ENCODE measurements around the gene BBX.
A peak's percentile ranks its signal among the peaks of the same experiment; 100 is the strongest.
"Not testable (repeated sequence)": the region's sequence is repeated elsewhere in the genome, so short reads cannot be mapped to it uniquely, and the experiment has no call there.

BBX gene

GRCh38 chr3:107543666-107544065 is 20.9 kb downstream of the BBX start:
- DNase-seq, result no peak

- no peak for DNase-seq
These were observed 22.9 kb downstream of the BBX start for GRCh38 chr3:107545680-107546120.

- DNase-seq, result no peak
These were observed 25.8 kb downstream of the BBX start for GRCh38 chr3:107548601-107549000.

DNA sequence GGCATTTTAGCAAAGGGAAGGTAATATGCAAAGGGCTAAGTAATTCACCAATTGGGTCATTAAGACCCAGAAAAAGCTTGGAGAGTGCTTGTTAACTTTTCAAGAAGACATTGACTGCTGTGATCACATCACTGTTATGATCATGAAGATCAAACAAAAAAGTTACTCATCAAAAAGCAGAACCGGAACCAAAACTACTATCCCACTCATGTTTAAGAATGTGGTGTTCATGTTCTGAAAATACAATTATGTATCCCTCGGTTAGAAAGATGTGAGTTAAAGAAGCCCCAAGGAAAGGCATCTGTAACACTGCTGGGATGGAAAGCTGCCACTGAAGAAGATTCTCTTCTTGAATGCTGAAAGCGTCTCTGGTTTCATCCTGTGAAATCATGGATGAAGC is 32.6 kb downstream of the BBX start:
- no peak for DNase-seq

GRCh38 chr3:107557743-107558142 is 35.0 kb downstream of the BBX start:
- no peak for DNase-seq

- no peak for DNase-seq
These were observed 37.4 kb downstream of the BBX start for GRCh38 chr3:107560166-107560565.

DNA sequence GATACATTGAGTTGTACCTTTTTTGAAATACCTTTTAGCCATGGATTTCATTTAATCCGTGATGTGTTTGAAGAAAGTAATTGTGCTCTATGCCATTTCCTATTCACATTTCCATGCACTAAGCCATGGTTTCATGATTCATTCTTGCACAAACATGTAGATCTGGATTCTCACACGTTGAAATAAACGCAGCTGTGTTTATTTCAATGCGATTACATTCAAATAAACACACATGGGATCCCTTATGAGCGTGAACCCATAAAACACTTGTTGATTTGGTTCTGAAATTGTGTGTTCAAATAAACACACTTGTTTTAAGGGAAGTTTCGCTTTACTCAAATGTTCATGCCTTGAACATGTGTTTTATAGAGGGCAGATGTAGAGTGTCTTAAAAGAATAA is 39.2 kb downstream of the BBX start:
- DNase-seq, result no peak

DNA sequence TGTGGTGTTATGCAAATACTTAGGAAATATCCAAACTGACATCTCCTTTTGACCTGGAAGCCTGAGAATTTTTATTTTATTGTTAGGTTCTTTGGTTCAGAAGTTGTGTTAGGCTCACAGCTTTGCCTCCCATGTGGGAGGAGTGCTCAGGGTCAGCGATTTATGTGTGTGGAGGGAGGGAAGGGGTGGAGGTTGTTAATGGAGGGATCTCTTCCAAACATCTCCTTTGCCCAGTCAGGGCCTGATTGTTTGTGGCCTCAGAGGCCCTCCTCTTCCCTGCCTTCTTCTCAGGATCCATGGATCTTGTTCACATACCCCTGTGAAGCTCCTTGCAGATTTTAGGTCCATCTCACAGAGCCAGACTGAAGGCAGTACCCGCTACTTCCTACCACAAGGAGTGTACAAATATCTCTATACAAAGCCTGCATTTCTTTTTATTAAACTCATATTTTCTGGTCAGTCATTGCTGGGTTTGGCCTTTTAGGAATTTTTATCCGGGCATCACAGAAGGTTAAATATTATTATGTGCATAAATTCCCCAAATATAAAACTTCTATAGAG is 40.3 kb downstream of the BBX start:
- DNase-seq, result no peak

GRCh38 chr3:107565244-107565643 is 42.5 kb downstream of the BBX start:
- not testable (repeated sequence) for DNase-seq

DNA sequence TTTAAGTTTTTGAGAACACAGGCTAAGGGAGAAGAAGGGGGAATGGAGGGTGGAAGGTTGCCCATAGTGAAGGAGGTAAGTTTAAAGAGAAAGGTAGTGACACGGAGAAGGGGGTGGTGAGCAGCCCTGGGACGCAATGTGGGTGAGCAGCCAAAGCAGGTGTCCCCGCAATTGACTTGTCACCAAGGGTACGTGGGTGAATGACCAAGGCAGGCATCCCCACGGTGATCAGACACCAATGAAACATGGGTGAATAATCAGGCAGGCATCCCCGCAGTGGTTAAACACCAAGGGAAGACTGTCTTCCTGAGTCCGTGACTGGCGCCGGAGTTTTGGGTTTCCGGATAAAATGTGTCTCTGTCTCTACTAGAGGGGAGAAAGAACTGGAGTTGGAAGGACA is 48.3 kb downstream of the BBX start:
- DNase-seq, result not testable (repeated sequence)

- DNase-seq, result not testable (repeated sequence)
These were observed 48.7 kb downstream of the BBX start for GRCh38 chr3:107571492-107571891.

GRCh38 chr3:107574650-107575049 is 51.9 kb downstream of the BBX start:
- peak; percentile 20 for DNase-seq

GRCh38 chr3:107578091-107578490 is 55.3 kb downstream of the BBX start:
- no peak for DNase-seq

DNA sequence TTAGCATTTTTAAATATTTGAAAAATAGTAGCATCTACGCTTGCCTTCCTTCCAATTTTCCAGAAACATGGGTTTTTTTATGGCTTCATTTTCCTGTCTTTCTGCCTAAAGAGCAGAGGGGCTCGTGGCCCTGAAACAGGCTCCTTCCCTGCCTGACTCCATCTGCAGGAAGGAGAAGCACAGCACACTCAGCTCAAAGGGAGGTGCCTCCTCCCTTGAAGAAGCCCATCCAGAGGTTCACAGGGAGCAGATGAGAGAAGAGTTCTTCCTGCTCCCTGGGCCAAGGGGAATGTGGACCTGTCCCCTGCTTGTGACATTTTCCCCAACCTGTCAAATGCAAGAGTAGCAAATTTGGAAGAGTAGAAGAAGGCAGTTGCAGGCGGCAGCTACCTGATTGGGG is 55.8 kb downstream of the BBX start:
- DNase-seq, result no peak

DNA sequence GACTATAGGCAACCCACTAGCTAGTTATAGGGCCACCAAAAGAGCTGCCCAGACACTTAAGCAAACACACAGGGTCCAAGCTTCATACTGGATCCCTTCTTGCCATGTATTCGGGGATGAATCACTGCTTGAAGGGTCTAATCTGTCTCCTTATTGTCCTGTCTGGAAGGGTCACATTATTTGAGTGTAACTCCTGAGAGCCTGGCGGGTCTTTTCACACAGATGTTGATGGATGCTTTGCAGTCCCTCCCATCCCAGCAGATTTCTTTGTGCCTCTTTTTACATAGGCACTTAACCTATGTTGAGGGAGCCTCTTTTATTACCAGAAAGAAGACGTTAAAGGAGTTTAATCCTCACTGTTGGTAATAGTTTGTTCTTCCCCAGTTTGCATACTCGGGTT is 56.6 kb downstream of the BBX start:
- DNase-seq, result no peak

GRCh38 chr3:107581230-107581629 is 58.5 kb downstream of the BBX start:
- no peak for DNase-seq

DNA sequence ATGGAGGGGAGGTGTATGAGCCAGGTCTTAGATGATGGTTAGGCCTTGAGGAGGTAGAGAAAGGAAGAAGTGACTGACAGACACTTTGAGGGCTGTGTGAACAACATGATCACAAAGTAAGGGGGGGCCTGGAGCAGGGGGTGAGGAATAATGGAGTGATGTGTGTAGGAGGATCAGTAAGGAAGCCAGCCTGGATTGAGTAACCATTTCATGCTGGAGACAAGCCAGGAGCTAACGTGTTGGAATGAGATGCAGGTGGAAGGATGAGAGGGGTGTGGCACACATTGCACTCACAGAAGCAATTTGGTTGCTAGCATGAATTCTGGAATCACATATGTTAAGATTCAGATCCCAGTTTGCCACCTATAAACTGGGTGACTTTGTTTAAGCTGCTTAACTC is 65.5 kb downstream of the BBX start:
- DNase-seq, result no peak

DNA sequence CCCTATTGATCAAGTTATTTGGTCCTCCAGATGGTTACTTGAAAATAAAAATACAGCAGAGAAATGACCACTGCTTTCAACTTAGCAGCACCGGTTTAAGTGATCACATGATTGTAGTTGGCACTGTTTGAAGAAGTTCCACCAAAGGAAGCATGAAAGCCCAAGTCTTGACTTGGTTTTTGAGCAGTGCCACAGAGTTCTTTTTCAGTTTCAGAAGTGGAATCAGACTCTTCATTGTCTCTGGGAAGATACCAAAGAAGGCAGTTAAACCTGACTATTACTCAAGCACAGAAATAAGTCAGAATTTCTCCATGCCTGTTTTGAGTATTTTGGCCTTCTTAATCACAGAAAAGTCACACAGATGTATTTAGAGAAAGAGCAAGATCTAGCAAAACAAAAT is 66.7 kb downstream of the BBX start:
- no peak for DNase-seq

DNA sequence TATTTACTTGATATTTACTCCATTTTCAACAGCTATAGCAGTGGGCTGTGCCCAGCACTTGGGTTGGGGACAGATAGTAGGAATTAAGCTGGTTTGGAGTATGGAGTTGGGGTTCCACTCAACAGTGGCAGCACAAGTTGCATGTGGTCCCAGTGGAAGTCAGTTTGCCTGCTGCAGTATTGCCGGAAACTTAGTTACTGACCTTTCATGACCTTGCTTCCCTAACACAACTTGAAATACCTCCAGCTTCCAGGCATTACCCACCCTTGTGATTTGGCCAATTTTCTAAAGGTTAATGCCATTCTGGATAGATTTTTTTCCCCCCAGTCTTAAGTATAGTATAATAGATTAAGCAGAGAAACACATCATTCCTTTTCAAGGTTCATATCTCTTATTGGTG is 68.0 kb downstream of the BBX start:
- no peak for DNase-seq

- no peak for DNase-seq
These were observed 69.3 kb downstream of the BBX start for GRCh38 chr3:107592073-107592472.

GRCh38 chr3:107594870-107595269 is 72.1 kb downstream of the BBX start:
- no peak for DNase-seq

DNA sequence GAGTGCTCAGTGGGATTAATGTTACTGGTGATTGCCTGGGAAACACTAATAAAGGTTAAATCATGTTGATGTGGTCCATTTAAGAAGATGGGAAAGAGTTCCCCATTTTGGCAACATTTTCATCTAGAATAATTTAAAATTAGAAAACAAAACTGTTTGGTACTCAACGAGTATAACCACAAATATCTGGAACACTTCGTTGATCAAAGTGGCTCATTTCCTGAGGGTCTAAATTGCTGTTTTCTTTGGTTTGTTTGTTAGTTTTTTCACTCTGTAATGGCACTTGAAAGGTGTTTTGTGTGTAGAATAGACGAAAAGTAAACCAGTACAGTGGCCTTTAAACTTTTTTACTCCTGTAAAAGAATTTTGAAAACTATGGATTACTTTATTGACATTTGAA is 73.9 kb downstream of the BBX start:
- no peak for DNase-seq

DNA sequence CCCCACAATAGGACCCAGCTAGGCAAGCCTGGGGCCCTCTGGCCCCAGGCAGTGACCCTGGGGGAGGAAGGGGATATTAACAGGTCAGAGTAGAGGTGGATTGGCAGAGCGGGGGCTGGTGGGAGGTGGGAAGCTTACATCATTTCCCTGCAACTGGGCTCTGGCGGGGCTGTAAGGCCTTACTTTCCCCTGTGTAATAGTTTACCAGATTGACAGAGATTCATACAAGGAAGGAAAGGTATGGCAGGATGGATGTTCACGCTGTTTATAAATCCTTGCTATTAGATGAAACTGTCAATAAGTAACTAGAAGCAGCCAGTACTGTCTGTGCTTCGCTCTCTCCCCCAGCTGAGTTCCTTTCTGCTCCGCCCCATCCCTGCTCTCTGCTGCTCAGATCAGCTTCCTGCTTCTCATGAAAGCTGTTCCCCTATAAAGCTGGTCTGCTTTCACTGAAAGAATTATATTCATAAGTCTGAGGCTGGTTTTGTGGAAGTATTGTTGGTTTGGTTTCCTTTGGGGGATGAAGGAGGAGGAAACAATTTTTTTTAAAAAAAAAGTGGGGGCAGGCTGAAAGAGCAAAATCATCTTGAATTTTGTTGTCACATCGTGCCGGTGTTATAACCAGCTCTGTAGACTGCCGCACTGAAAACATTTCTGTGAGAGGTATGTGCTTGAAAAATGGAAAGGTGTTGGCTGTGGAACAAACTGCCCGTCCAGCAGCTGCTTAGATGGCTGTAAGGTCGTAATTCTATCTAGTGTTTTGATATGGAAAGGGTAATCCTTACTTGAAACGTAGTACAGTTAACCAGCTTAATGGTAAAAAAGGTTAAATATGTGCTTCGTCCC is 76.4 kb downstream of the BBX start:
- DNase-seq, result peak; percentile 57

- DNase-seq, result no peak
These were observed 77.0 kb downstream of the BBX start for GRCh38 chr3:107599772-107600145.

- DNase-seq, result no peak
These were observed 78.0 kb downstream of the BBX start for GRCh38 chr3:107600780-107601179.

Data from CD4-positive, alpha-beta T cell treated with Interleukin-4 for 4 hours (primary cell).